ENCODE measurements around the gene TOX4. TPM values are rescaled to one million over a fixed set of nuclear protein-coding genes. Genes with fewer than 3 reads are reported as not detected.

TOX4 gene
- total and polyA plus RNA-seq, 7 experiments from 2014 or later = 70.5 to 116 (median 86.5) TPM

- intact Hi-C loops (cut with micrococcal nuclease) = loop anchor here (1.0 to 10.0 kb wide), 17 partner anchors 19 to 1469 kb away; partner anchors contain the start of genes HNRNPC (in 2 of the 2), METTL3 (in 2 of the 2), SUPT16H (in 2 of the 2) and TOX4 (in 2 of the 2)
- H3K27me3 Mint-ChIP-seq = no peaks in the 10 kb centered on the region
These were observed 20.9 kb upstream of the TOX4 start, which contains the start of gene CHD8 for GRCh38 chr14:21455912-21456667. CHD8 (minus strand) TSS chr14:21456123; CDS start chr14:21431643, 24,480 bp downstream.

GRCh38 chr14:21467616-21468015, 9.4 kb upstream of the TOX4 start:
- Mint-ChIP-seq H3K27ac (no peak overlapping the region), H3K4me3 (no peak overlapping the region), H3K27me3 (no peaks in the 10 kb centered on the region), H3K9me3 (no peaks in the 10 kb centered on the region), H3K36me3 (peaks cover 4 to 38% (median 17%) of the 10 kb centered on the region in 5 donors), H3K4me1 (peaks cover 0 to 9% (median 4%) of the 10 kb centered on the region in 7 donors)
- Histone ChIP-seq H3K27me3 (ENCODE audit: control insufficient read depth in 2 of 2, insufficient read depth in 2 of 2, low read length in 2 of 2) (no peaks in the 10 kb centered on the region), H3K36me3 (ENCODE audit: control insufficient read depth in 2 of 3, insufficient read depth in 3 of 3, low read length in 3 of 3) (peaks cover 8 to 41% (median 16%) of the 10 kb centered on the region in 3 experiments), H3K4me1 (ENCODE audit: control insufficient read depth in 2 of 2, insufficient read depth in 2 of 2, low read length in 2 of 2) (no peaks in the 10 kb centered on the region), H3K9me3 (ENCODE audit: control insufficient read depth in 2 of 3, low read length in 3 of 3) (no peaks in the 10 kb centered on the region), H3K4me3 (ENCODE audit: low read length) (no peak overlapping the region), H3K27ac (ENCODE audit: low read depth, low read length) (no peak overlapping the region)
- intact Hi-C loops (cut with micrococcal nuclease) = no loop called here
- CTCF ChIA-PET = no interaction called here
- POLR2A ChIA-PET = interaction anchor here (1.7 kb wide), 1 partner anchor 9 kb away, joined by 4 read pairs; the partner anchor contains the start of genes RAB2B and TOX4
- no peak for DNase-seq
- ATAC-seq = no peak

More at GRCh38 chr14:21455912-21456667, 20.9 kb upstream of the TOX4 start, which contains the start of gene CHD8:
- no peaks in the 10 kb centered on the region for H3K27me3 ChIP-seq (ENCODE audit: control insufficient read depth in 2 of 2, insufficient read depth in 2 of 2, low read length in 2 of 2)
- H3K27ac ChIP-seq (ENCODE audit: low read depth, low read length) = peak within 1 kb of the TSS; percentile 94
- CTCF ChIA-PET = interaction anchor here (0.6 to 2.4 kb wide), 14 partner anchors 9 to 69 kb away, joined by 3 to 18 read pairs (median 3); partner anchors contain the start of genes METTL3, RAB2B and TOX4
- peaks cover 0 to 15% (median 0%) of the 10 kb centered on the region in 3 experiments for H3K36me3 ChIP-seq (ENCODE audit: control insufficient read depth in 2 of 3, insufficient read depth in 3 of 3, low read length in 3 of 3)
- peak within 1 kb of the TSS; percentile 96 to 100 (median 99) for H3K27ac Mint-ChIP-seq
- H3K4me3 ChIP-seq (ENCODE audit: low read length) = peak within 1 kb of the TSS; percentile 91
- H3K4me1 ChIP-seq (ENCODE audit: control insufficient read depth in 2 of 2, insufficient read depth in 2 of 2, low read length in 2 of 2) = peaks cover 17 to 21% of the 10 kb centered on the region in 2 donors
- H3K9me3 ChIP-seq (ENCODE audit: control insufficient read depth in 2 of 3, low read length in 3 of 3) = no peaks in the 10 kb centered on the region
- H3K9me3 Mint-ChIP-seq = no peaks in the 10 kb centered on the region
- DNase-seq (peak; percentile 95 to 100 (median 100)), ATAC-seq (peak; percentile 98)
- peak within 1 kb of the TSS; percentile 89 to 100 (median 98) for H3K4me3 Mint-ChIP-seq
- POLR2A ChIA-PET = interaction anchor here (0.6 to 5.6 kb wide), 17 partner anchors 9 to 1551 kb away, joined by 3 to 123 read pairs (median 5); partner anchors contain the start of genes METTL3, RAB2B, SALL2 and SUPT16H
- H3K4me1 Mint-ChIP-seq = peaks cover 18 to 48% (median 41%) of the 10 kb centered on the region in 7 donors
- peaks cover 0 to 31% (median 13%) of the 10 kb centered on the region in 5 donors for H3K36me3 Mint-ChIP-seq

DNA sequence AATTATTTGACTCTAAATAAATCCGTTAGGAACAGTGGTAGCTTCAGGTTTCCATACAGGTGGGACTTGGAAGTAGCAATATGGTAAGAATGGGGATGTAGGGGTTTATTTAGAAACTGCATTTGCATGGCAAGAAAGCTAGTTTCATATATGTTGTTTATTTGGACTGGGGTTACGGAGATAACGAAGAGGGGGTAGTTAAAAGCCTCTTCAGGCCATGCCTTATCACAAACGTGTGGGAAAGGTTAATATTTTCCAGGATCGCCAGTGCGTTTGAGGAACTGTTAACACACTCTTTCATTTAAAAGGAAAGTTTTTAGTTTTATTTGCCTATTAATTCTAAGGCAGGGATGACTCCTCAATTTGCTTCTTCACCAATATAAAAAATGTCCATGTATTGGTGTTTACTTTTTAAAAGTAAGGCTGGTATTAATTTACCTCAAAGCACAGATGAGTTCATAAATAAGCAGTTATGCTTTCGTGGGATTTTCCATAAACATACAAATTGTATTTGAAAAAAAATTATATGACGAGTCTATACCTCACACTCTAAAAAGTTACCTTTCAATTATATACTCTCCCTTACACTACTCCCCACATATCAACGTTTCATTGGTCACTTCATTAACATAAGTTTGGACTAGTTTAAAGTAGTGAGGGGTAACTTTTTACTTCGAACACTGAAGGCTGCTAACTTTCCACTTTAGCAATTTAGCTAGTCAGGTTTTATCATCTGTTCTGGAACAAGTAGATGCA, 1.1 kb upstream of the TOX4 start:
- Mint-ChIP-seq H3K4me3 (peak overlapping the region; percentile 96 to 100 (median 99)), H3K36me3 (peaks cover 3 to 21% (median 11%) of the 10 kb centered on the region in 5 donors), H3K4me1 (peaks cover 19 to 69% (median 51%) of the 10 kb centered on the region in 7 donors), H3K27me3 (no peaks in the 10 kb centered on the region), H3K9me3 (no peaks in the 10 kb centered on the region), H3K27ac (peak overlapping the region; percentile 93 to 100 (median 98))
- ChIA-PET POLR2A (interaction anchor here (0.6 to 5.1 kb wide), 11 partner anchors 9 to 207 kb away, joined by 3 to 53 read pairs (median 4); partner anchors contain the start of genes CHD8, METTL3 and SALL2), CTCF (interaction anchor here (1.0 to 1.7 kb wide), 2 partner anchors 20 to 38 kb away, joined by 3 to 7 read pairs; partner anchors contain the start of gene CHD8)
- no peak for ATAC-seq
- no peaks in the 10 kb centered on the region for H3K27me3 ChIP-seq (ENCODE audit: control insufficient read depth in 2 of 2, insufficient read depth in 2 of 2, low read length in 2 of 2)
- H3K4me3 ChIP-seq (ENCODE audit: low read length) = peak overlapping the region; percentile 99
- peaks cover 21 to 22% of the 10 kb centered on the region in 2 donors for H3K4me1 ChIP-seq (ENCODE audit: control insufficient read depth in 2 of 2, insufficient read depth in 2 of 2, low read length in 2 of 2)
- no peak for DNase-seq
- no peaks in the 10 kb centered on the region for H3K9me3 ChIP-seq (ENCODE audit: control insufficient read depth in 2 of 3, low read length in 3 of 3)
- peak overlapping the region; percentile 88 for H3K27ac ChIP-seq (ENCODE audit: low read depth, low read length)
- intact Hi-C loops (cut with micrococcal nuclease) = loop anchor here (2.0 to 10.0 kb wide), 6 partner anchors 51 to 1845 kb away; partner anchors contain the start of genes BCL2L2 (in 1 of the 2), DAD1 (in 1 of the 2), PABPN1 (in 1 of the 2) and PPP1R3E (in 1 of the 2)
- H3K36me3 ChIP-seq (ENCODE audit: control insufficient read depth in 2 of 3, insufficient read depth in 3 of 3, low read length in 3 of 3) = peaks cover 0 to 17% (median 0%) of the 10 kb centered on the region in 3 experiments

GRCh38 chr14:21476523-21476924, 471 bp upstream of the TOX4 start:
- ChIA-PET POLR2A (interaction anchor here (0.8 to 5.1 kb wide), 11 partner anchors 10 to 208 kb away, joined by 3 to 53 read pairs (median 4); partner anchors contain the start of genes CHD8, METTL3 and SALL2), CTCF (interaction anchor here (1.0 to 1.7 kb wide), 3 partner anchors 20 to 39 kb away, joined by 3 to 7 read pairs (median 5); partner anchors contain the start of gene CHD8)
- intact Hi-C loops (cut with micrococcal nuclease) = loop anchor here (2.0 to 10.0 kb wide), 6 partner anchors 51 to 1844 kb away; partner anchors contain the start of genes BCL2L2 (in 1 of the 2), DAD1 (in 1 of the 2), PABPN1 (in 1 of the 2) and PPP1R3E (in 1 of the 2)
- peaks cover 19 to 73% (median 54%) of the 10 kb centered on the region in 7 donors for H3K4me1 Mint-ChIP-seq
- Histone ChIP-seq H3K27ac (ENCODE audit: low read depth, low read length) (peak overlapping the region; percentile 88), H3K27me3 (ENCODE audit: control insufficient read depth in 2 of 2, insufficient read depth in 2 of 2, low read length in 2 of 2) (no peaks in the 10 kb centered on the region), H3K36me3 (ENCODE audit: control insufficient read depth in 2 of 3, insufficient read depth in 3 of 3, low read length in 3 of 3) (peaks cover 0 to 22% (median 0%) of the 10 kb centered on the region in 3 experiments), H3K4me3 (ENCODE audit: low read length) (peak overlapping the region; percentile 99), H3K9me3 (ENCODE audit: control insufficient read depth in 2 of 3, low read length in 3 of 3) (no peaks in the 10 kb centered on the region), H3K4me1 (ENCODE audit: control insufficient read depth in 2 of 2, insufficient read depth in 2 of 2, low read length in 2 of 2) (peaks cover 21 to 22% of the 10 kb centered on the region in 2 donors)
- H3K36me3 Mint-ChIP-seq = peaks cover 3 to 21% (median 11%) of the 10 kb centered on the region in 5 donors
- ATAC-seq (peak; percentile 63), DNase-seq (peak in 1 of 9 donors; percentile 79)
- H3K9me3 Mint-ChIP-seq = no peaks in the 10 kb centered on the region
- peak overlapping the region; percentile 93 to 100 (median 98) for H3K27ac Mint-ChIP-seq
- H3K27me3 Mint-ChIP-seq = no peaks in the 10 kb centered on the region
- peak overlapping the region; percentile 96 to 100 (median 99) for H3K4me3 Mint-ChIP-seq

DNA sequence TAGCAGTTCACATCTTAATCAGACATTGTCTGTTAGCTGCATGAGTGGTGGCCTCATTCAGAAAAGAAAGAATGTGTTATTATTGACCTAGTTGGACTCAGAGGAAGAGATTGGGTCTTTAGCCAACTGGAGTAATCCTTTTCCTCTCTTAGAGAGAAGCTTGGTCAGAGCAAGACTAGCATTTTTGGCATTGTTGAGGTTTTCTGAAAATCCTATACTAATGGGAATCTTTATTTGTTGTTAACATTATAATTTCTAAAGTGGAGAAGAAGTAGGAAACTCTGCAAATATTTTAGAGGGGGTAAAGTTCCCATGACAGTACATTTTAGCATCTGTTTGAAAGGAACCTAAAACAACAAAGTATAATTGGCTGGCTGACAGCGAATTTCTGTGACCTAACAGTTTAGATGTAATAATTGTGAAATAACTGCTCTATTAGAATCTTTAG, 9.7 kb downstream of the TOX4 start:
- H3K27ac Mint-ChIP-seq = peak overlapping the region in 2 of 9 donors; percentile 14 to 29
- CTCF ChIA-PET = no interaction called here
- no peaks in the 10 kb centered on the region for H3K4me1 ChIP-seq (ENCODE audit: control insufficient read depth in 2 of 2, insufficient read depth in 2 of 2, low read length in 2 of 2)
- intact Hi-C loops (cut with micrococcal nuclease) = no loop called here
- H3K9me3 ChIP-seq (ENCODE audit: control insufficient read depth in 2 of 3, low read length in 3 of 3) = no peaks in the 10 kb centered on the region
- peaks cover 5 to 21% (median 6%) of the 10 kb centered on the region in 5 donors for H3K36me3 Mint-ChIP-seq
- H3K27me3 ChIP-seq (ENCODE audit: control insufficient read depth in 2 of 2, insufficient read depth in 2 of 2, low read length in 2 of 2) = no peaks in the 10 kb centered on the region
- no peak overlapping the region for H3K4me3 Mint-ChIP-seq
- DNase-seq = no peak
- H3K27me3 Mint-ChIP-seq = no peaks in the 10 kb centered on the region
- H3K4me3 ChIP-seq (ENCODE audit: low read length) = no peak overlapping the region
- POLR2A ChIA-PET = interaction anchor here (0.8 to 1.0 kb wide), 2 partner anchors 24 to 30 kb away, joined by 3 to 4 read pairs; partner anchors contain the start of genes CHD8 and METTL3
- H3K27ac ChIP-seq (ENCODE audit: low read depth, low read length) = no peak overlapping the region
- H3K4me1 Mint-ChIP-seq = peaks cover 0 to 18% (median 11%) of the 10 kb centered on the region in 7 donors
- H3K36me3 ChIP-seq (ENCODE audit: control insufficient read depth in 2 of 3, insufficient read depth in 3 of 3, low read length in 3 of 3) = peaks cover 0 to 38% (median 9%) of the 10 kb centered on the region in 3 experiments
- ATAC-seq = no peak
- no peaks in the 10 kb centered on the region for H3K9me3 Mint-ChIP-seq

Measured in naive thymus-derived CD4-positive, alpha-beta T cell (primary cell).